ENCODE measurements around the gene PACSIN1.
A peak's percentile ranks its signal among the peaks of the same experiment; 100 is the strongest.

DNA sequence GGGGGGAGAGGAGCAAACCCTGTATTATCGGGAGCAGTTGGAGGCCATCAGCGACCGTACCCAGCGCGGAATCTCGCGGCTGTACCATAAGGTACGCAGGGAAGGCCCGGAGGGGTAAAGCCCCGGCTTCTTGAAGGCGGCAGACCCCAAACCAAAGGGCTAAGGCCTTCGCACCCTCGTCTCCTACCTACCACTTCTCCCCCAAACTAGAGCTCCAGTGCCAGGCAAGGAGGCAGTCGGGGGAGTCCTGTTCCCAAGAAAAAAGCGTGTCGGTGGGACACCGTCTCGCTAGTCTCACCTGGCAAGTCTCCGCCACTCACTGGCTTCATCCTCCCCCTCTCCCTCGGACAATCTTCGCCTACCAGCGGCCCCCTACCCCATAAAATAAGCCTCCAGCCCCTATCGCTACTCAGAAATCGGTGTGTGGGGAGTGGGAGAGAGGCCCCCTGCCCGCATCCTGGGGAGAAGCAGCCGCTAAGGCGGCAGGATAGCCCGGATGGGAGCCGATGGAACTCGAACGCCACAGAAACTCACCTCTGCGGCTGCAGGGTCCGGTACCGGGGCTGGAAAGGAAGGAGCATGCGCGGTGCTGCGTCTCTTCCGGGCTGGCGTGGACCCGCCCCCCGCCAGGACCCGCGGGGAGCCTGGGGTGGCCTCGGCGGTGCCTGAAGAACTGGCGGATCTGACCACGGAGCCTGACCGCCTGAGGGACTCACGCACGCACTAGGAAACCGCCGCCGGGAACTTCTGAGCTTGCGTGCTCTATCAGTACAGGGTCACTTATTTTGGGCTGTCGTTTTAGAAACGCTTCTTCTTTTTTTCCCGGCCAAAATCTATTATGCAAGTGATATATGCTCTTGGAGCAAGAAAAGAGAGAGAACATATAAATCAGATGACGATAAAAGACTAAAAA, 40.1 kb upstream of the PACSIN1 start, which contains the start of gene RPS10:
- TF ChIP-seq POLR2AphosphoS5 (IDR thresholded peaks at IDR 0.05), result peak; percentile 95
- TF ChIP-seq, protein P1, sequence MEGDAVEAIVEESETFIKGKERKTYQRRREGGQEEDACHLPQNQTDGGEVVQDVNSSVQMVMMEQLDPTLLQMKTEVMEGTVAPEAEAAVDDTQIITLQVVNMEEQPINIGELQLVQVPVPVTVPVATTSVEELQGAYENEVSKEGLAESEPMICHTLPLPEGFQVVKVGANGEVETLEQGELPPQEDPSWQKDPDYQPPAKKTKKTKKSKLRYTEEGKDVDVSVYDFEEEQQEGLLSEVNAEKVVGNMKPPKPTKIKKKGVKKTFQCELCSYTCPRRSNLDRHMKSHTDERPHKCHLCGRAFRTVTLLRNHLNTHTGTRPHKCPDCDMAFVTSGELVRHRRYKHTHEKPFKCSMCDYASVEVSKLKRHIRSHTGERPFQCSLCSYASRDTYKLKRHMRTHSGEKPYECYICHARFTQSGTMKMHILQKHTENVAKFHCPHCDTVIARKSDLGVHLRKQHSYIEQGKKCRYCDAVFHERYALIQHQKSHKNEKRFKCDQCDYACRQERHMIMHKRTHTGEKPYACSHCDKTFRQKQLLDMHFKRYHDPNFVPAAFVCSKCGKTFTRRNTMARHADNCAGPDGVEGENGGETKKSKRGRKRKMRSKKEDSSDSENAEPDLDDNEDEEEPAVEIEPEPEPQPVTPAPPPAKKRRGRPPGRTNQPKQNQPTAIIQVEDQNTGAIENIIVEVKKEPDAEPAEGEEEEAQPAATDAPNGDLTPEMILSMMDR (IDR thresholded peaks at IDR 0.05), result peak in 1 of 4 experiments; percentile 22
- TF ChIP-seq EP300 (IDR thresholded peaks at IDR 0.05), result no peak
- peak; percentile 78 to 82 for TF ChIP-seq POLR2A (IDR thresholded peaks at IDR 0.05)
